ENCODE data around the gene MRM2. TPM values are rescaled to one million over a fixed set of nuclear protein-coding genes. Genes with fewer than 3 reads are reported as not detected.

Gene MRM2
- total and polyA plus RNA-seq, 10 of the 15 experiments (the other 5 are each of a cell fraction or from before 2014, with no cell fraction given): 43.2 to 128 (median 71.4) TPM

DNA sequence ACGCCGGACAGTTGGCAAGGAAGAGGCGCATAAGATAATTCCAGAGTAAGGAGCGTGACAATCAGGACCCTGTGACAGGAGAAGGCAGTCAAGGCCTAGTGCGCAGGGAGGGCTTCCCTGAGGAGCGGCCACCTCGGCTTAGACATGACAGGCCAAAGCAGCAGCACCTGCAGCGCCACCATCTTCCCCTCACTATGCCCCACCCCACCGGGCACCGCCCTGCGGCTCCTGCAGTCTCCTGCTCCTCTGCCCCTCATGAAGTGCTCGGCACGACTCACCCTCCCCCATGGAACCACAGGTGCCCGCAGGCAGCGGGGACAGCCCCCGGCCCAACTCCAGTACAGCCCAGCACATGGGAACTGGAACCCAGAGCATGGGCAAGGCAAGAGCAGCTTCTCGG, 21.1 kb downstream of the MRM2 start:
- no TSS peak for BruUV-seq (replicated peaks)
- Histone ChIP-seq H3K27me3 (replicated peaks in 1 of 2; ENCODE audit: control insufficient read depth in 2 of 2, insufficient read depth in 2 of 2, low read length in 1 of 2) (no peaks in the 10 kb centered on the region), H4K20me1 (ENCODE audit: control insufficient read depth, insufficient read depth) (peaks cover 2% of the 10 kb centered on the region; the same call in 1 of the 2 replicates), H2AFZ (ENCODE audit: control insufficient read depth, low read depth, low read length) (no peak overlapping the region), H3K4me3 (no peak overlapping the region), H3K36me3 (ENCODE audit: control insufficient read depth in 2 of 2, insufficient read depth in 2 of 2, low read length in 1 of 2) (peaks cover 15 to 58% of the 10 kb centered on the region in 2 experiments), H3K9me3 (replicated peaks; ENCODE audit: control insufficient read depth, insufficient read depth, low read length) (no peaks in the 10 kb centered on the region), H3K27ac (ENCODE audit: control insufficient read depth, insufficient read depth) (no peak overlapping the region), H3K4me2 (ENCODE audit: control insufficient read depth, insufficient read depth) (no peak overlapping the region), H3K4me1 (ENCODE audit: control insufficient read depth, insufficient read depth, low read length) (no peaks in the 10 kb centered on the region), H3K9ac (ENCODE audit: control insufficient read depth, insufficient read depth, low read length) (no peak overlapping the region), H3K79me2 (ENCODE audit: control insufficient read depth, insufficient read depth, low read length) (no peaks in the 10 kb centered on the region)
- ChIA-PET CTCF (no interaction called here), RAD21 (ENCODE audit: unreplicated experiment) (no interaction called here), POLR2A (no interaction called here), SMC1A (ENCODE audit: uncharacterized antibody, unreplicated experiment) (interaction anchor here (0.6 kb wide), 1 partner anchor 110 kb away, joined by 3 read pairs; no protein-coding TSS in a partner anchor)
- in situ Hi-C loops (cut with MboI) (no loop called here), intact Hi-C loops (cut with micrococcal nuclease; ENCODE audit: unreplicated experiment) (no loop called here)
- 94% methylated on average over 15 of the region's 17 CpGs for WGBS (ENCODE audit: insufficient coverage, insufficient replicate concordance, low lambda C conversion rate, missing lambda C conversion rate)
- FAIRE-seq (no peak), ATAC-seq (no peak), DNase-seq (ENCODE audit: low read depth, low spot score) (no peak)
- TF ChIP-seq, protein P1, sequence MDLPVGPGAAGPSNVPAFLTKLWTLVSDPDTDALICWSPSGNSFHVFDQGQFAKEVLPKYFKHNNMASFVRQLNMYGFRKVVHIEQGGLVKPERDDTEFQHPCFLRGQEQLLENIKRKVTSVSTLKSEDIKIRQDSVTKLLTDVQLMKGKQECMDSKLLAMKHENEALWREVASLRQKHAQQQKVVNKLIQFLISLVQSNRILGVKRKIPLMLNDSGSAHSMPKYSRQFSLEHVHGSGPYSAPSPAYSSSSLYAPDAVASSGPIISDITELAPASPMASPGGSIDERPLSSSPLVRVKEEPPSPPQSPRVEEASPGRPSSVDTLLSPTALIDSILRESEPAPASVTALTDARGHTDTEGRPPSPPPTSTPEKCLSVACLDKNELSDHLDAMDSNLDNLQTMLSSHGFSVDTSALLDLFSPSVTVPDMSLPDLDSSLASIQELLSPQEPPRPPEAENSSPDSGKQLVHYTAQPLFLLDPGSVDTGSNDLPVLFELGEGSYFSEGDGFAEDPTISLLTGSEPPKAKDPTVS (IDR thresholded peaks at IDR 0.05; ENCODE audit: low read depth, low read length): no peak
- TF ChIP-seq HDAC2 (IDR thresholded peaks at IDR 0.05) (no peak), BRCA1 (IDR thresholded peaks at IDR 0.05; ENCODE audit: low read depth, low read length) (no peak), POLR2AphosphoS5 (IDR thresholded peaks at IDR 0.05; ENCODE audit: low read length) (no peak), STAT1 (conservative IDR thresholded peaks at IDR 0.05) (no peak), TARDBP (IDR thresholded peaks at IDR 0.05; ENCODE audit: borderline replicate concordance) (no peak), GATAD2B (conservative IDR thresholded peaks at IDR 0.05; ENCODE audit: low read depth) (no peak), CBX5 (IDR thresholded peaks at IDR 0.05; ENCODE audit: low read depth) (no peak), HDAC6 (IDR thresholded peaks at IDR 0.05; ENCODE audit: unreplicated experiment) (no peak)
- TF ChIP-seq, protein P2, sequence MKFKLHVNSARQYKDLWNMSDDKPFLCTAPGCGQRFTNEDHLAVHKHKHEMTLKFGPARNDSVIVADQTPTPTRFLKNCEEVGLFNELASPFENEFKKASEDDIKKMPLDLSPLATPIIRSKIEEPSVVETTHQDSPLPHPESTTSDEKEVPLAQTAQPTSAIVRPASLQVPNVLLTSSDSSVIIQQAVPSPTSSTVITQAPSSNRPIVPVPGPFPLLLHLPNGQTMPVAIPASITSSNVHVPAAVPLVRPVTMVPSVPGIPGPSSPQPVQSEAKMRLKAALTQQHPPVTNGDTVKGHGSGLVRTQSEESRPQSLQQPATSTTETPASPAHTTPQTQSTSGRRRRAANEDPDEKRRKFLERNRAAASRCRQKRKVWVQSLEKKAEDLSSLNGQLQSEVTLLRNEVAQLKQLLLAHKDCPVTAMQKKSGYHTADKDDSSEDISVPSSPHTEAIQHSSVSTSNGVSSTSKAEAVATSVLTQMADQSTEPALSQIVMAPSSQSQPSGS (IDR thresholded peaks at IDR 0.05; ENCODE audit: low read length): no peak
